Femur (tissue), 1 donor: ENCODE data around the gene TCOF1.

ENCODE experiments used
- DNase-seq: peaks from one replicate; pipeline ENCODE4 v3.0.0-alpha.2; 2017

Gene TCOF1, protein sequence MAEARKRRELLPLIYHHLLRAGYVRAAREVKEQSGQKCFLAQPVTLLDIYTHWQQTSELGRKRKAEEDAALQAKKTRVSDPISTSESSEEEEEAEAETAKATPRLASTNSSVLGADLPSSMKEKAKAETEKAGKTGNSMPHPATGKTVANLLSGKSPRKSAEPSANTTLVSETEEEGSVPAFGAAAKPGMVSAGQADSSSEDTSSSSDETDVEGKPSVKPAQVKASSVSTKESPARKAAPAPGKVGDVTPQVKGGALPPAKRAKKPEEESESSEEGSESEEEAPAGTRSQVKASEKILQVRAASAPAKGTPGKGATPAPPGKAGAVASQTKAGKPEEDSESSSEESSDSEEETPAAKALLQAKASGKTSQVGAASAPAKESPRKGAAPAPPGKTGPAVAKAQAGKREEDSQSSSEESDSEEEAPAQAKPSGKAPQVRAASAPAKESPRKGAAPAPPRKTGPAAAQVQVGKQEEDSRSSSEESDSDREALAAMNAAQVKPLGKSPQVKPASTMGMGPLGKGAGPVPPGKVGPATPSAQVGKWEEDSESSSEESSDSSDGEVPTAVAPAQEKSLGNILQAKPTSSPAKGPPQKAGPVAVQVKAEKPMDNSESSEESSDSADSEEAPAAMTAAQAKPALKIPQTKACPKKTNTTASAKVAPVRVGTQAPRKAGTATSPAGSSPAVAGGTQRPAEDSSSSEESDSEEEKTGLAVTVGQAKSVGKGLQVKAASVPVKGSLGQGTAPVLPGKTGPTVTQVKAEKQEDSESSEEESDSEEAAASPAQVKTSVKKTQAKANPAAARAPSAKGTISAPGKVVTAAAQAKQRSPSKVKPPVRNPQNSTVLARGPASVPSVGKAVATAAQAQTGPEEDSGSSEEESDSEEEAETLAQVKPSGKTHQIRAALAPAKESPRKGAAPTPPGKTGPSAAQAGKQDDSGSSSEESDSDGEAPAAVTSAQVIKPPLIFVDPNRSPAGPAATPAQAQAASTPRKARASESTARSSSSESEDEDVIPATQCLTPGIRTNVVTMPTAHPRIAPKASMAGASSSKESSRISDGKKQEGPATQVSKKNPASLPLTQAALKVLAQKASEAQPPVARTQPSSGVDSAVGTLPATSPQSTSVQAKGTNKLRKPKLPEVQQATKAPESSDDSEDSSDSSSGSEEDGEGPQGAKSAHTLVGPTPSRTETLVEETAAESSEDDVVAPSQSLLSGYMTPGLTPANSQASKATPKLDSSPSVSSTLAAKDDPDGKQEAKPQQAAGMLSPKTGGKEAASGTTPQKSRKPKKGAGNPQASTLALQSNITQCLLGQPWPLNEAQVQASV (N-terminal part only)

GRCh38 chr5:150357326-150358260 lies at the start of gene TCOF1:
Gene TCOF1 (plus strand): TSS chr5:150357697. CDS start chr5:150357747, 50 bp downstream.
- peak; percentile 98 for DNase-seq

GRCh38 chr5:150309101-150309885 lies 48.2 kb upstream of the TCOF1 start:
- peak; percentile 67 for DNase-seq

- DNase-seq: no peak
Observed at GRCh38 chr5:150309886-150310239, 47.6 kb upstream of the TCOF1 start.

DNA sequence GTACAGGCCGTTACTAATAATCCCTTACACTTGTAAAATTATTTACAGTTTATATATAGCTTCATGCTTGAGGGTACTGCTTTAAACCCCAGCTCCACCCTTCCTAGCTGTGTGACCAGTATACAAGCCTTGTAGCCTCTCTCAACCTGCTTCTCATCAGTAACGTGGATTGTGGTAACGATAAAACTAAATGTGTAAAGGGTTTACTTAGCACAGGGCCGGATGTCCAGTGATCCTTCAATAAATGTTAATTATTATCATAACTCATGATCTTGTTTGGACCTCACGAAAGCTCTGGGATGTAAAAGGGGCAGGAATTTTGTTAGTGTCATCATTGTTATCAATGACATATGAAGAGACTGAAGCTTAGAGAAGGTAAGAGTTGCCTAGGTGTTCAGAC lies 47.3 kb upstream of the TCOF1 start:
- DNase-seq: no peak

DNA sequence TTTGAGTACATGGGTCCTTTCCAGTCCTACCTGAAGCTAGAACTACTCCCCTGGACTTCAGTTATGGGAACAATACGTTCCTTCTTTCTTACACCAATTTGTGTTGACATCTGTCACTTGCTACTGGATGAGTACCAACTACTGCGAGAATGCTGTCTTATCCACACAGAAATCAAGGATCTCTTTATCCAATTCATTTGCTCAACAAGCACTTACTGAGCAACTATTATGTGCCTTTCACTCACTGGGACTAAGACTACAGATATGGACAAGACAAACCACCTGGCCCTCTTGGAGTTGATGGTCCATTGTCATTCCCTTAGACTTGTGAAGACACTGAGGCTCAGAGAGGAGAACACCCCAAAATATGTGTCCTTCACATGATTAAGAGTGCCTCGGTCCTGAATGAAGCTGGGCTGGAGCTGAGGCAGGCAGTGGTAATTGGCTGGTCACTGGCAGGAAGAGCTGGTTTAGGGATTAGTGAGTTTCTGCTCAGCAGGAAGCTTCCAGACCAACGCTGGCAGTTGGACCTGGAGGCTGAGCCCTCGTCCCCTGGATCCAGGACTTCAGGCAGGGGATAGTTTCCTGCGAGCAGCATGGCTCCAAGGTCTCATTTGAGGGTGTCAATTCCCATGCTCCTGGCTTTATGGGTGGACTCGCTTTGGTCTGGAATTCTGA lies 46.3 kb upstream of the TCOF1 start:
- no peak for DNase-seq

GRCh38 chr5:150312518-150312917 lies 45.0 kb upstream of the TCOF1 start:
- DNase-seq: no peak

- DNase-seq: no peak
Observed at GRCh38 chr5:150313501-150313900, 44.0 kb upstream of the TCOF1 start.

GRCh38 chr5:150313921-150314716 lies 43.4 kb upstream of the TCOF1 start:
- no peak for DNase-seq

DNA sequence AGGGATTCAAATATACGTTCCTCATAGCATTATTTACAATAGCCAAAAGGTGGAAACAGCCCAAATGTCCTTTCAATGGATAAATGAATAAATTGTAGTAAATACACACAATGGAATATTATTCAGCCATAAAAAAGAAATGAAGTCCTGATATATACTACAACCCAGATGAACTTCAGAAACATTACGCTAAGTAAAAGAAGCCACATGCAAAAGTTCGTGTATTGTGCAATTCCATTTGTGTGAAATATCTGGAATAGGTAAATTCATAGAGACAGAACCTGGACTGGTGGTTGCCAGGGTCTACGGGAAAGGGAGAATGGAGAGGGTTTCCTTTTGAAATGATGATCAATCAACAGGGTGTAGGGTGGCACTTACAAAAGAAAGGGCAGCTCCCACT lies 42.3 kb upstream of the TCOF1 start:
- DNase-seq: no peak

DNA sequence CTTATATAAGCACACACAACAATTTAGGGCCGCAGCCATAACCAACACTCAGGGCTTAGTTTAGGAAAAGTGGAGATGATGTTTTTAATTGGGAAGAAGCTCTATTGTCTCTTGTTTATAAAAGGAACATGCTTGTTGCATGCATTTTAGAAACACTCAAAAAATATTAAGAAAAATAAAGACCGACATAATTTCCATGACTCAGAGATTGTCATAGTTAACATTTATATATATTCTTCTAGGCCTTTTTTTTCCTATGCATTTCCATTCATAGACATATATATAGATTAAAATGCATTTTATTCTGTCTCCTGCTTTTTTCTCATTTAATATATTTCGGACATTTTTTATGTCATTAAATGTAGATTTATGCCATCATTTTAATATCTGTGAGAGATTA lies 41.2 kb upstream of the TCOF1 start:
- no peak for DNase-seq

GRCh38 chr5:150317048-150318003 lies 40.2 kb upstream of the TCOF1 start:
- DNase-seq: peak; percentile 34

DNA sequence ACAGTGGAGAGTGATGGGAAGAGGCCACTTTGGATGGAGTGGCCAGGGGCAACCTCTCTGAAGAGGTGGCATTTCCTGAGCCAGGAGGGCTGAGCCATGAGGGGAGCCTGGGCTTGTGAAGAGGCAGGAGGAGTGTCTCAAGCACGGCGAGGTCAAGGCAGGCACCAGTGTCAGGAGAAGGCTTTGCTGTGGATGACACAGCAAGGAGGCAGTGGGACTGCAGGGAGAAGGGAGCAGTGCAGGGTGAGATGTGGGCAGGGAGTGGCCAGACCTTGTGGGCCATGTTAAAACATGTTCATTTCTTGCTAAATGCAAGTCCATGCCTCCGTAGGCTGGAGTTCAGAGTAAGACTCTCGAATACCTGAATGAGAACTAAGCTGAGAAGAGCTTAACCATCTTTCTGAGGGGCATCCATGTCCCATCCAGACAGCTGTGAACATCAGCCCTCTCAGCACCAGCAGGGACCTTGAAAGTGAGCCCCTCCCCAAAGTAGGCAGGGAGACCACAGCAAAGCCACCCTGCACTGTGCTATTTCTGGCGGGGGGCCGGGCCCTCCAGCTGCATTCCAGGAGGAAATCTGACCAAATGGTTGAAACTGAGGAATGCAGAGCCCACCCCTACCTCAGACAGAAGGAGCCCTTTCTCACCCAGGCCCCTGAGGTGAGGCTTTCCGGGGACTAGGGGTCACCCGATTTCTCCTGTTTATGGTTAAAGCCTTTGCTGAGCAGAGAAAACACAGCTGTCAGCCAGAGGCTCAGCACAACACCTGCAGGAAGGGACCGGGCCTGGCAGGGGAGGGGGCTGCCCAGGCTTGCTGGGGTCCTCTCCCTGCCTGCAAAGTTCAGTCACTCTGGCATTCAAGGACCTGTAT lies 38.6 kb upstream of the TCOF1 start:
- no peak for DNase-seq

- no peak for DNase-seq
Observed at GRCh38 chr5:150319484-150319790, 38.1 kb upstream of the TCOF1 start.

DNA sequence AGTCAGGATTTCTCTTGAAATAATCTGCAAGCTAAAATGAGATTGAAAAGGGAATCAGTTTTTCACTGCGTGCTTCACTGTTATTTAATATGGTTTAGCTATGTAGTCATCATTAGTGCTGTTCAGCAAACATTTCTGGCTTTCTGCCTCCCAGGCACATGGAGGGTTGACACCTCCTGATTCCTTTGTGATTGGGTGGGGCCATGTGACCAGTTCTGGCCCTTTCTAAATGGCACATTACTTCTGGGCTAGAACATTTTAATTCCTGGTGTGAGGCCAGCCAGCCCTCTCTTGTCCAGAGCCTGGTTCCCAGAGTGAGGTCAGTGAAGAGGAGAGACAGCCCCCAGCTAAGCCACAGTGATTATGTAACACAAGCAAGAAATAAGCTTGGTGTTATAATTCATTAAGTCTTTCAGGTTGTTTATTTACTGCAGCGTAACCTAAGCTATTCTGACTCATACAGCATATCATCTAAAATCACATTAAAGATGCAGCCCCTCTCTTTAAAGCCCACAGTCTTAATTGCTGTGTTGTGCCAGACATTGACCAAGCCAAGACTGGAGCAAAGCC lies 37.4 kb upstream of the TCOF1 start:
- peak; percentile 64 for DNase-seq

DNA sequence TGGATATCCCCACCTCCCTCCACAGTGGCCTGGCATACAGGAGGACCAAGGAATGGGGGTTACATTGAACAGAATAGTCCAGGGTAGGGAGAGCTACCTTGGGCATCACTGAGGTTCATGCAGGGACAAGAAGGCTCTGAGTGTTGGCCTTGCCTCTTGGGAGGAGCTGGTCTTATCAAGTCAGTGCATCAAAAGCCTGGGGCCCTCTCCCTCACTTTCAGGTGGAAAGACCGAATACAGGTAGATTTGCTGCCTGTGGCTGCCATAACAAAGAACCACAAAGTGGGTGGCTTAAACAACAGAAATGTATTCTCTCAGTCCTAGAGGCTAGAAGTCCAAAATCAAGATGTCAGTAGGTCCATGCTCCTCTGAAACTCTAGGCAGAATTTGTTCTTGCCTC lies 36.3 kb upstream of the TCOF1 start:
- DNase-seq: no peak

- DNase-seq: no peak
Observed at GRCh38 chr5:150321784-150322183, 35.7 kb upstream of the TCOF1 start.

GRCh38 chr5:150322202-150322601 lies 35.3 kb upstream of the TCOF1 start:
- no peak for DNase-seq
